ENCODE measurements around the gene TET2.

DNA sequence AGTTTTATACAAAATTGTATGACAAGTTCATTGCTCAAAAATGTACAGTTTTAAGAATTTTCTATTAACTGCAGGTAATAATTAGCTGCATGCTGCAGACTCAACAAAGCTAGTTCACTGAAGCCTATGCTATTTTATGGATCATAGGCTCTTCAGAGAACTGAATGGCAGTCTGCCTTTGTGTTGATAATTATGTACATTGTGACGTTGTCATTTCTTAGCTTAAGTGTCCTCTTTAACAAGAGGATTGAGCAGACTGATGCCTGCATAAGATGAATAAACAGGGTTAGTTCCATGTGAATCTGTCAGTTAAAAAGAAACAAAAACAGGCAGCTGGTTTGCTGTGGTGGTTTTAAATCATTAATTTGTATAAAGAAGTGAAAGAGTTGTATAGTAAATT lies 131.0 kb downstream of the TET2 start:
- TF ChIP-seq CTCF (IDR thresholded peaks at IDR 0.05) = no peak
- TF ChIP-seq EP300 (IDR thresholded peaks at IDR 0.05) = no peak
- TF ChIP-seq POLR2AphosphoS5 (IDR thresholded peaks at IDR 0.05) = no peak
- no peak for TF ChIP-seq POLR2A (IDR thresholded peaks at IDR 0.05; ENCODE audit: low read depth)
